Measurements from ENCODE around the gene DSCAM.

- TF ChIP-seq CTCF (IDR thresholded peaks at IDR 0.05; ENCODE audit: insufficient read depth, low read length, poor library complexity, severe bottlenecking), result no peak
- TF ChIP-seq EZH2phosphoT487 (conservative IDR thresholded peaks at IDR 0.05; ENCODE audit: low read length), result no peak
These were observed 681.8 kb downstream of the DSCAM start for GRCh38 chr21:40164905-40165772.

Measured in SU-DHL-6 (cell line).